ENCODE data around the gene KLK7. TPM values are rescaled to one million over a fixed set of nuclear protein-coding genes. Genes with fewer than 3 reads are reported as not detected.

Gene KLK7
- total and polyA plus RNA-seq, 2 experiments from 2014 or later, result 0.43 TPM; not detected in 1

DNA sequence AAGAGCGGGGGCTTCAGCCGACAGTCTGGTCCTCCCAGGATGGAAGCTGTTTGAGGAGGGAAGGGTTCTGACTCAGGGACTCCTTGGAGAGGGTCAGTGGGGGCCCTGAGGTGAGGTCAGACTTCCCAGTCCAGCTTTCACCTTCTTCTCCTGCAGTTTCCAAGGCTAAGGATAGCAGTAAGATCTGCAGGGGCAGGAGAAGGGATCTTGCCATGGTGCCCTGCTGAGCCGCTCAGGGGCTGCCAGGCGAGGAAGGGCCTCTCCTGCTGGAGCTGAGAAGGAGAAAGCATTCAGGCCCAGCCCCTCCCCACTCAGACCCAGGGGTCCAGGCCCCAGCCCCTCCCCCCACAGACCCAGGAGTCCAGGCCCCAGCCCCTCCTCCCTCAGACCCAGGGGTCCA, 1.5 kb downstream of the KLK7 start:
- TF ChIP-seq, protein P1, sequence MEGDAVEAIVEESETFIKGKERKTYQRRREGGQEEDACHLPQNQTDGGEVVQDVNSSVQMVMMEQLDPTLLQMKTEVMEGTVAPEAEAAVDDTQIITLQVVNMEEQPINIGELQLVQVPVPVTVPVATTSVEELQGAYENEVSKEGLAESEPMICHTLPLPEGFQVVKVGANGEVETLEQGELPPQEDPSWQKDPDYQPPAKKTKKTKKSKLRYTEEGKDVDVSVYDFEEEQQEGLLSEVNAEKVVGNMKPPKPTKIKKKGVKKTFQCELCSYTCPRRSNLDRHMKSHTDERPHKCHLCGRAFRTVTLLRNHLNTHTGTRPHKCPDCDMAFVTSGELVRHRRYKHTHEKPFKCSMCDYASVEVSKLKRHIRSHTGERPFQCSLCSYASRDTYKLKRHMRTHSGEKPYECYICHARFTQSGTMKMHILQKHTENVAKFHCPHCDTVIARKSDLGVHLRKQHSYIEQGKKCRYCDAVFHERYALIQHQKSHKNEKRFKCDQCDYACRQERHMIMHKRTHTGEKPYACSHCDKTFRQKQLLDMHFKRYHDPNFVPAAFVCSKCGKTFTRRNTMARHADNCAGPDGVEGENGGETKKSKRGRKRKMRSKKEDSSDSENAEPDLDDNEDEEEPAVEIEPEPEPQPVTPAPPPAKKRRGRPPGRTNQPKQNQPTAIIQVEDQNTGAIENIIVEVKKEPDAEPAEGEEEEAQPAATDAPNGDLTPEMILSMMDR (IDR thresholded peaks at IDR 0.05; ENCODE audit: low read depth, low read length), result no peak
- Histone ChIP-seq H3K4me3 (no peak overlapping the region), H3K9me3 (ENCODE audit: low read depth) (no peaks in the 10 kb centered on the region), H3K27ac (no peak overlapping the region), H3K27me3 (peaks cover 29% of the 10 kb centered on the region), H3K36me3 (no peaks in the 10 kb centered on the region), H3K4me1 (ENCODE audit: low read depth) (no peaks in the 10 kb centered on the region)
- DNase-seq (ENCODE audit: low read depth in 1 of 2, low spot score in 1 of 2), result no peak

DNA sequence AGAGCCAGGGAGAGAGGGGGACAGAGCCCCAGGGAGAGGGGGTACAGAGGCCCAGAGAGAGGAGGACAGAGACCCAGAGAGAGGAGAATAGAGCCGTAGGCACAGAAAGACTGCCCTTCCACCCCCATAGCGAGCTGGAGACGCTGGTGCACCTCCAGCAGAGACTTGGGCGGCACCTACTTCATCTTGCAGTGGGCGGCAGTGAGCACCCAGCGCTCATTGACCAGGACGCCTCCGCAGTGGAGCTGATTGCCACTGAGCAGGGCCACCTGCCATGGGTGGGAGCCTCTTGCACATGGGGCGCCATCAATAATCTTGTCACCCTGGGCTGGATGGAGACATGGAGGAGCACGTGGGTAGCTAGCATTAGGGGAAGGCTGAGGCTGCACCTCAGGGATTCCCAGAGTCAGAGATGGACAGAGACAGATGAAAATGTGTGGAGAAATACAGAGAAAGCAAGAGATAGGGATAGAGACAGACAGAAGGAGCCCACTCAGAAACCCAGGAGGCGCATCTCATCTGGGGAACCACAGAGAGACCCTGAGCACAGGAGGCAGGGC, 2.0 kb downstream of the KLK7 start:
- no peaks in the 10 kb centered on the region for H3K9me3 ChIP-seq (ENCODE audit: low read depth)
- H3K27me3 ChIP-seq, result peaks cover 28% of the 10 kb centered on the region
- no peak overlapping the region for H3K27ac ChIP-seq
- no peak for DNase-seq (ENCODE audit: low read depth in 1 of 2, low spot score in 1 of 2)
- TF ChIP-seq, protein P1 (IDR thresholded peaks at IDR 0.05; ENCODE audit: low read depth, low read length), result no peak
- no peak overlapping the region for H3K4me3 ChIP-seq
- no peaks in the 10 kb centered on the region for H3K4me1 ChIP-seq (ENCODE audit: low read depth)
- H3K36me3 ChIP-seq, result no peaks in the 10 kb centered on the region

GRCh38 chr19:50980208-50980607, 3.5 kb downstream of the KLK7 start:
- Histone ChIP-seq H3K9me3 (ENCODE audit: low read depth) (no peaks in the 10 kb centered on the region), H3K27me3 (peaks cover 18% of the 10 kb centered on the region), H3K4me3 (no peak overlapping the region), H3K36me3 (no peaks in the 10 kb centered on the region), H3K4me1 (ENCODE audit: low read depth) (no peaks in the 10 kb centered on the region), H3K27ac (no peak overlapping the region)
- TF ChIP-seq, protein P1 (IDR thresholded peaks at IDR 0.05; ENCODE audit: low read depth, low read length), result no peak
- no peak for DNase-seq (ENCODE audit: low read depth in 1 of 2, low spot score in 1 of 2)

GRCh38 chr19:50979758-50980157, 4.0 kb downstream of the KLK7 start:
- Histone ChIP-seq H3K4me1 (ENCODE audit: low read depth) (no peaks in the 10 kb centered on the region), H3K4me3 (no peak overlapping the region), H3K9me3 (ENCODE audit: low read depth) (no peaks in the 10 kb centered on the region), H3K27ac (no peak overlapping the region), H3K27me3 (peaks cover 18% of the 10 kb centered on the region), H3K36me3 (no peaks in the 10 kb centered on the region)
- DNase-seq (ENCODE audit: low read depth in 1 of 2, low spot score in 1 of 2), result no peak
- TF ChIP-seq, protein P1 (IDR thresholded peaks at IDR 0.05; ENCODE audit: low read depth, low read length), result no peak

DNA sequence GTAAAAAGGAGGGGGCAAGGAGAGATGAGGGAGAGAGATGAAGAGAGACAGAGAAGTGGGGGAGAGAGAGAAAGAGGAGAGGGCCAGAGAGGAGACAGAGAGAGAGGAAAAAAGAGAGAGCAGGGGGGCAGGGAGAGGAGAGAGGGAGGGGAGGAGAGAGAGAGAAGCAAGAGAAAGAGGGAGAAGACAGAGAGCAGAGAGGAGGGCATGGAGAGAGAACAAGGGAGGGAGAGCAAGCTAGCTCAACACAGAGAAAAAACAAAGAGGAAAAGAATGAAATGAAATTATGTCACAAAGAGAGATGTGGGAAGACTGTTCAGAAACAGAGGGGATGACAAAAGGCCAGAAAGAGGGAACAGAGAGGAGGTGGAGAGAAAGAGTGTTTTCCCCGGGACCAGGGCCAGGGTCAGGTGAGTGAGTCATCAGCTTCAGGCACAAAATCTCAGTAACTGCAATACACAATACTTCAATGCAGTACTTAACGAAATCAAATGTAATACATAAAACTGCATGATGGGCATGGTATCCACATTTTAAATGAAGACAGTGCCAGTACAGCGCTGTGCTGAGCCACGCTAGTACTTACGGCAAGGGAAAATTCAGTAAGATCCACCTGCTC, 4.8 kb downstream of the KLK7 start:
- peaks cover 9% of the 10 kb centered on the region for H3K27me3 ChIP-seq
- no peaks in the 10 kb centered on the region for H3K4me1 ChIP-seq (ENCODE audit: low read depth)
- TF ChIP-seq, protein P1 (IDR thresholded peaks at IDR 0.05; ENCODE audit: low read depth, low read length), result no peak
- H3K27ac ChIP-seq, result no peak overlapping the region
- no peak overlapping the region for H3K4me3 ChIP-seq
- DNase-seq (ENCODE audit: low read depth in 1 of 2, low spot score in 1 of 2), result no peak
- no peaks in the 10 kb centered on the region for H3K36me3 ChIP-seq
- H3K9me3 ChIP-seq (ENCODE audit: low read depth), result no peaks in the 10 kb centered on the region
